Astrocyte (in vitro differentiated cells and primary cell): ENCODE measurements around the gene EPB41L3.

ENCODE experiments used
- EZH2 ChIP-seq: IDR thresholded peaks from 2 replicates; pipeline ENCODE4 v1.6.1; 2012; ENCODE audit warnings: mild to moderate bottlenecking, low read length, inconsistent platforms; ENCODE audit not compliant: insufficient read depth
- TF ChIP-seq, protein P1 (sequence below): IDR thresholded peaks from 2 replicates; pipeline ENCODE4 v1.5.1; 2011; ENCODE audit warnings: low read depth, mild to moderate bottlenecking, inconsistent platforms, low read length, moderate library complexity; ENCODE audit not compliant: insufficient read depth

DNA sequence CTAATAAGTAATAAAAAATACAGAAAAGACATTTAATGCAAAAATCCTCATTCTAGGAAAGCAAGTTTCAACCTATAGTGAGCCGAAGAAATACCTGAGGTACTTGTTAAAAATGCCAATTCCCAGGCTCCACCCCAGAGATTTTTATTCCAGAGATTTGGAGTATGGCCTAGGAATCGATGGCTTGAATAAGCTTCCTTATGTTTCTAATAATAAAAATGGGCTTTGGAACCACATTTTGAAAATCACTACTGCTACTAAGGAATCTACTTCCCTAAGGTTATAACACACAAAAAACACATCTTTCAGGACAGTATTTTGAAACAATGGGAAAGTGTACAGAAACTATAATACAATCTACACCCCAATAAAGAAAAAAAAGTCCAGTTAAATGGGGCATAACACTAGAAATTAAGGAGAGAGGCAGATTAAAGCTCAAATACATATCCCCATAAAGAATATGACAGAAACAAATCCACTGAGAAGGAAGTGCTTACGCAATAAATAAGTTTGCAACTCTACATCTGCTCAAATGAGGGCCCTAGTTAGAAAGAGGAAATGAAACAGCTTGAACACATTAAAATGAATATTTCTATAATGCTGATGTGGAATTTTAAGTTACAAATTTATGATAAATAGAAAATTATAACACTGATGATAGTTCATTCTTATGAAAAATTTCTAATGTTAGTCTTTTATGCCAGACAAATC is 103.7 kb downstream of the EPB41L3 start:
- TF ChIP-seq, protein P1, sequence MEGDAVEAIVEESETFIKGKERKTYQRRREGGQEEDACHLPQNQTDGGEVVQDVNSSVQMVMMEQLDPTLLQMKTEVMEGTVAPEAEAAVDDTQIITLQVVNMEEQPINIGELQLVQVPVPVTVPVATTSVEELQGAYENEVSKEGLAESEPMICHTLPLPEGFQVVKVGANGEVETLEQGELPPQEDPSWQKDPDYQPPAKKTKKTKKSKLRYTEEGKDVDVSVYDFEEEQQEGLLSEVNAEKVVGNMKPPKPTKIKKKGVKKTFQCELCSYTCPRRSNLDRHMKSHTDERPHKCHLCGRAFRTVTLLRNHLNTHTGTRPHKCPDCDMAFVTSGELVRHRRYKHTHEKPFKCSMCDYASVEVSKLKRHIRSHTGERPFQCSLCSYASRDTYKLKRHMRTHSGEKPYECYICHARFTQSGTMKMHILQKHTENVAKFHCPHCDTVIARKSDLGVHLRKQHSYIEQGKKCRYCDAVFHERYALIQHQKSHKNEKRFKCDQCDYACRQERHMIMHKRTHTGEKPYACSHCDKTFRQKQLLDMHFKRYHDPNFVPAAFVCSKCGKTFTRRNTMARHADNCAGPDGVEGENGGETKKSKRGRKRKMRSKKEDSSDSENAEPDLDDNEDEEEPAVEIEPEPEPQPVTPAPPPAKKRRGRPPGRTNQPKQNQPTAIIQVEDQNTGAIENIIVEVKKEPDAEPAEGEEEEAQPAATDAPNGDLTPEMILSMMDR, result no peak
- TF ChIP-seq EZH2, result no peak
